ENCODE data around the gene CAMK1D.

GRCh38 chr10:12841826-12842225 lies 492.5 kb downstream of the CAMK1D start:
- TF ChIP-seq CTCF (IDR thresholded peaks at IDR 0.05) = no peak
- no peak for TF ChIP-seq POLR2A (IDR thresholded peaks at IDR 0.05)

Data from right lobe of liver (tissue), 4 donors.